Testis (tissue), 2 donors: ENCODE results near the gene MYO7B.

Experiments used
- POLR2A ChIP-seq: fragments of 450-650 bp; IDR thresholded peaks from one replicate; pipeline ENCODE4 v1.6.1; 2017; ENCODE audit warnings: antibody characterized with exemption, mild to moderate bottlenecking, moderate library complexity
- TF ChIP-seq, protein P1 (sequence below), 3 experiments: fragments of 450-650 bp in 2 of 3; fragments of 200-600 bp in 1 of 3; sonication (generic) in 1 of 3; IDR thresholded peaks; one replicate each; pipeline ENCODE4 v1.5.1; 2016 to 2019; ENCODE audit warnings: antibody characterized with exemption in 3 of 3, mild to moderate bottlenecking in 2 of 3, moderate library complexity in 1 of 3

DNA sequence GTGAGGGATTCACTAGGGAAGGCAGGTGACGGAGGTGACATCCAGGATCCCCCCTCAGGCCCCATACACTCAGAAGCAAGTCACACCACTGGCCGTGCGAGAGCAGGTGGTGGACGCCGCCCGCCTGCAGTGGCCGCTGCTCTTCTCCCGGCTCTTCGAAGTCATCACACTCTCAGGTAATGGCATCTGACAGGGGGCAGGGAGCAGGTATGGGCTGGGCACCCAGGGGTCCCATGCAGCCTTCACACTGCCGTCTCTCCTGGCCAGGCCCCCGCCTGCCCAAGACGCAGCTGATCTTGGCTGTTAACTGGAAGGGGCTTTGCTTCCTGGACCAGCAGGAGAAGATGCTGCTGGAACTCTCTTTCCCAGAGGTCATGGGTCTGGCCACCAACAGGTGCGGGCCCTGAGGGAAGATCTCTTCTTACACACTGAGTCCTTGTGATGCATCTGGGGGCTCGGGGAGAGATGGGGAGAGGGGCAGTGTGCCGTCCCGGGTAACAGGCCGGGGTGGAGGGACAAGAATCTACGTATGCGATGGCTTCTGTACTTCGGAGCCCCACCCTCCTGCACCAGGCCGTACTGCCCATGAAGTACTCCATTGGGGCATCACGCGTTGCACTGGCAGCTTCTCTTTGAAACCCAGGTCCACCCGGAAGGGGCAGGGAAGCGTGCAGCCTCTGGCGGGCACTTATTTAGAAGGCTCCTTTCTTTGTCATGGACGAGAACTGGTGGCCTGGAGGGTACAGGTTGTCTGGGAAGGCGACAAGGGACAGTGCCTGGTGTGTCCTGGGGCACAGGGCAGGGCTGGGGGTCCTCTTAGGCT is 91.6 kb downstream of the MYO7B start:
- TF ChIP-seq, protein P1, sequence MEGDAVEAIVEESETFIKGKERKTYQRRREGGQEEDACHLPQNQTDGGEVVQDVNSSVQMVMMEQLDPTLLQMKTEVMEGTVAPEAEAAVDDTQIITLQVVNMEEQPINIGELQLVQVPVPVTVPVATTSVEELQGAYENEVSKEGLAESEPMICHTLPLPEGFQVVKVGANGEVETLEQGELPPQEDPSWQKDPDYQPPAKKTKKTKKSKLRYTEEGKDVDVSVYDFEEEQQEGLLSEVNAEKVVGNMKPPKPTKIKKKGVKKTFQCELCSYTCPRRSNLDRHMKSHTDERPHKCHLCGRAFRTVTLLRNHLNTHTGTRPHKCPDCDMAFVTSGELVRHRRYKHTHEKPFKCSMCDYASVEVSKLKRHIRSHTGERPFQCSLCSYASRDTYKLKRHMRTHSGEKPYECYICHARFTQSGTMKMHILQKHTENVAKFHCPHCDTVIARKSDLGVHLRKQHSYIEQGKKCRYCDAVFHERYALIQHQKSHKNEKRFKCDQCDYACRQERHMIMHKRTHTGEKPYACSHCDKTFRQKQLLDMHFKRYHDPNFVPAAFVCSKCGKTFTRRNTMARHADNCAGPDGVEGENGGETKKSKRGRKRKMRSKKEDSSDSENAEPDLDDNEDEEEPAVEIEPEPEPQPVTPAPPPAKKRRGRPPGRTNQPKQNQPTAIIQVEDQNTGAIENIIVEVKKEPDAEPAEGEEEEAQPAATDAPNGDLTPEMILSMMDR (IDR thresholded peaks at IDR 0.05) = no peak
- no peak for TF ChIP-seq POLR2A
